ENCODE results near the gene DNAL4. TPM values are rescaled to one million over a fixed set of nuclear protein-coding genes. Genes with fewer than 3 reads are reported as not detected.

The DNAL4 gene
- total RNA-seq, 1 donor from 2014 or later: 27.1 TPM

DNA sequence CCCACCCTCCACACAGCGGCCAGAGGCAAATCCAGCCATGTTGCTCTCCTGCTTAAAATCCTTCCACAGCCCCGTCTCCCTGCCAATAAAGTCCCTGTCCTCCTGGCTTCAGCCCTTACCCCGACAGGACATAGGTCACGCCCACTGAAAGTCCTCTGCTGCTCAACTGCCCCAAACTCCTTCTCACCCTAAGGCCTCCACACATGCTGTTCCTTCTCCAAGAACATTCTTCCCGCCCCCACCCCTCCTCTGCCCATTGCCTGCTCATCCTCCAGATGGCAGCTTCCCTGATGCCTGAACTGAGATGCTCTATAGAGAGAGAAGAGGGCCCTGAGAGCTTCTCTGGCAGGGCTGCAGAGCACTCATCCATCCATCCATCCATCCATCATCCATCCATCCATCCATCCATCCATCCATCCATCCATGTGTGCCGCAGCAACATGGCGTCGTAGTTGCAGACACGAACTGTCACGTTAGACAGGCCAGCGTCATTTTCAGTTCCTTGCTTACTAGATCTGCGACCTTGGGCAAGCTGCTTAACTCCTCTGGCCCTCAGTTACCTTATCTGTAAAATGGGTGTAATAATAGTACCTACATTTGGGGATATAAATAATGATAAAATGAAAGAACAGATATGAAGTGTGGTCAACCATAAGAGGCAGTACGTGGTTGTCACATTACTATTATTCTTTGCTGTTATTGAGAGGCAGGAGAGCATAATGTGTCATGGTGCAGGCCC is 40.4 kb upstream of the DNAL4 start:
- no peak for DNase-seq (ENCODE audit: low spot score, unreplicated experiment)
- Mint-ChIP-seq H3K36me3 (ENCODE audit: insufficient read depth) (no peaks in the 10 kb centered on the region), H3K27me3 (peaks cover 29% of the 10 kb centered on the region), H3K4me1 (ENCODE audit: low read depth) (no peaks in the 10 kb centered on the region), H3K27ac (no peak overlapping the region), H3K4me3 (ENCODE audit: low read depth) (no peak overlapping the region), H3K9me3 (ENCODE audit: low read depth) (no peaks in the 10 kb centered on the region)
- TF ChIP-seq CTCF (IDR thresholded peaks at IDR 0.05; ENCODE audit: unreplicated experiment): no peak

DNA sequence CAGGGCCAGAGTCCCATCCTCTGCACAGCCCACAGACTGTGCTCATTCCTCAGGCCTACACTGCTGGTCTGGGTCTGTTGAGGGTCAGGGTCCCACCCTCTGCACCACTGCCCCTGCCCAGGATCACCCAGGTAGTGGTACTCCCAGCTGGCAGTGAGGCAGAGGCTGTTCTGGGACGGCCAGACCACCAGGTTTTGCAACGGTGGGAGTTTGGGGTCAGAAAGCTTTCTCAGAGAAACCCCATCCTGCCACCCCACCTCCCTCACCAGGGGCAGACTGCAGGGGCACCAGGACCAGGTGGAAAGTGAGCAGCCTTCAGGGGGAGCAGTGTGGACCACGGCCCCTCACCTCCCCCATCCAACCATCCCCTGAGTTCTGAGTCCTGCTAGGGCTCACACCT is 39.1 kb upstream of the DNAL4 start:
- Mint-ChIP-seq H3K27me3 (peaks cover 27% of the 10 kb centered on the region), H3K4me1 (ENCODE audit: low read depth) (no peaks in the 10 kb centered on the region), H3K9me3 (ENCODE audit: low read depth) (no peaks in the 10 kb centered on the region), H3K27ac (no peak overlapping the region), H3K4me3 (ENCODE audit: low read depth) (no peak overlapping the region), H3K36me3 (ENCODE audit: insufficient read depth) (no peaks in the 10 kb centered on the region)
- DNase-seq (ENCODE audit: low spot score, unreplicated experiment): no peak
- no peak for TF ChIP-seq CTCF (IDR thresholded peaks at IDR 0.05; ENCODE audit: unreplicated experiment)

GRCh38 chr22:38832005-38832978 is 38.3 kb upstream of the DNAL4 start:
- Mint-ChIP-seq H3K4me1 (ENCODE audit: low read depth) (no peaks in the 10 kb centered on the region), H3K4me3 (ENCODE audit: low read depth) (no peak overlapping the region), H3K27ac (no peak overlapping the region), H3K36me3 (ENCODE audit: insufficient read depth) (no peaks in the 10 kb centered on the region), H3K9me3 (ENCODE audit: low read depth) (no peaks in the 10 kb centered on the region), H3K27me3 (peaks cover 25% of the 10 kb centered on the region)
- TF ChIP-seq CTCF (IDR thresholded peaks at IDR 0.05; ENCODE audit: unreplicated experiment): no peak
- no peak for DNase-seq (ENCODE audit: low spot score, unreplicated experiment)

GRCh38 chr22:38831166-38831945 is 37.4 kb upstream of the DNAL4 start:
- no peaks in the 10 kb centered on the region for H3K36me3 Mint-ChIP-seq (ENCODE audit: insufficient read depth)
- no peak overlapping the region for H3K27ac Mint-ChIP-seq
- peaks cover 22% of the 10 kb centered on the region for H3K27me3 Mint-ChIP-seq
- no peak for TF ChIP-seq CTCF (IDR thresholded peaks at IDR 0.05; ENCODE audit: unreplicated experiment)
- DNase-seq (ENCODE audit: low spot score, unreplicated experiment): no peak
- no peak overlapping the region for H3K4me3 Mint-ChIP-seq (ENCODE audit: low read depth)
- H3K9me3 Mint-ChIP-seq (ENCODE audit: low read depth): no peaks in the 10 kb centered on the region
- H3K4me1 Mint-ChIP-seq (ENCODE audit: low read depth): no peaks in the 10 kb centered on the region

- Mint-ChIP-seq H3K4me3 (ENCODE audit: low read depth) (no peak overlapping the region), H3K9me3 (ENCODE audit: low read depth) (no peaks in the 10 kb centered on the region), H3K27me3 (peaks cover 16% of the 10 kb centered on the region), H3K27ac (no peak overlapping the region), H3K36me3 (ENCODE audit: insufficient read depth) (no peaks in the 10 kb centered on the region), H3K4me1 (ENCODE audit: low read depth) (no peaks in the 10 kb centered on the region)
- no peak for TF ChIP-seq CTCF (IDR thresholded peaks at IDR 0.05; ENCODE audit: unreplicated experiment)
- no peak for DNase-seq (ENCODE audit: low spot score, unreplicated experiment)
These were observed 36.8 kb upstream of the DNAL4 start for GRCh38 chr22:38830845-38831108.
